C4-2B (cell line): ENCODE results near the gene NPAS4.

Experiments
- H3K27ac ChIP-seq: fragments of 450-650 bp; 2 replicates; pipeline ENCODE4 v1.5.1; 2017
- ZFX ChIP-seq: fragments of 450-650 bp; IDR thresholded peaks from 2 replicates; pipeline ENCODE4 v1.6.1; 2017
- TF ChIP-seq, protein P1 (sequence below): fragments of 450-650 bp; conservative IDR thresholded peaks from 2 replicates; pipeline ENCODE4 v1.5.1; 2017; ENCODE audit warnings: mild to moderate bottlenecking

The NPAS4 gene

DNA sequence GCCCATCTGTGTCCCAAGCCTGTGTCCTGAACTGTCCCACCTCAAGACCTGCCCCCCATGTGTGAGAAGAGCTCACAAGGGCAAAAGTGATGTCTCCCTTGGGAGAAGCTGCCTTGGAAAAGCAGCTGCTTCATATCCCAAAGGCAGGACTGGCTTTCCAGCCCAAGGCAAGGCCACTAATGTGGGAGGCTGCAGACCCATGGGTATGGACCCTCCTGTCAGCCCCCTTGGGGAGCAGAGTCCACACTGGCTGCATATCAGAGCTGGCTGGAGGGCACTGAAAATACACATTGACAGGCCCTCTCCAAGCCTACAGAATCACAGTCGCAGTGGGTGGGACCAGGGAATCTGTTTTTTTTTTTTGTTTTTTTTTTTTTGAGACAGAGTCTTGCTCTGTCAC, 48.6 kb downstream of the NPAS4 start:
- H3K27ac ChIP-seq = no peak overlapping the region

DNA sequence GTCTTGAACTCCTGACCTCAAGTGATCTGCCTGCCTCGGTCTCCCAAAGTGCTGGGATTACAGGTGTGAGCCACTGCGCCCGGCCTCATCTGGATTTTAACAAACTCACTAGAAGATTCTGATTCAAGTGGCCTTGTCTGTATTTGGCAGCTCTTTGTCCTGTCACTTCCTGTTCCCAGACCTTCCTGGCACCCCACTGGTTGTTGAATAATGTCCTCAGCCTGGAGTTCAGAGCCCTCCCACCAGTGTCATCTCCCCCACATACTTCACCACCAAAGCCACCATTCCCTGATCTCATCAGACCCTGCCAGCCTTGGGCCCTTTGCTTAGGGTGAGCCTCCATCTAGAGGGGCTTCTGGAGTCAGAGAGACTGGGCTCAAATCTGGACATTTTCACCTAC, 49.2 kb downstream of the NPAS4 start:
- H3K27ac ChIP-seq = no peak overlapping the region
- TF ChIP-seq ZFX = no peak
- TF ChIP-seq, protein P1, sequence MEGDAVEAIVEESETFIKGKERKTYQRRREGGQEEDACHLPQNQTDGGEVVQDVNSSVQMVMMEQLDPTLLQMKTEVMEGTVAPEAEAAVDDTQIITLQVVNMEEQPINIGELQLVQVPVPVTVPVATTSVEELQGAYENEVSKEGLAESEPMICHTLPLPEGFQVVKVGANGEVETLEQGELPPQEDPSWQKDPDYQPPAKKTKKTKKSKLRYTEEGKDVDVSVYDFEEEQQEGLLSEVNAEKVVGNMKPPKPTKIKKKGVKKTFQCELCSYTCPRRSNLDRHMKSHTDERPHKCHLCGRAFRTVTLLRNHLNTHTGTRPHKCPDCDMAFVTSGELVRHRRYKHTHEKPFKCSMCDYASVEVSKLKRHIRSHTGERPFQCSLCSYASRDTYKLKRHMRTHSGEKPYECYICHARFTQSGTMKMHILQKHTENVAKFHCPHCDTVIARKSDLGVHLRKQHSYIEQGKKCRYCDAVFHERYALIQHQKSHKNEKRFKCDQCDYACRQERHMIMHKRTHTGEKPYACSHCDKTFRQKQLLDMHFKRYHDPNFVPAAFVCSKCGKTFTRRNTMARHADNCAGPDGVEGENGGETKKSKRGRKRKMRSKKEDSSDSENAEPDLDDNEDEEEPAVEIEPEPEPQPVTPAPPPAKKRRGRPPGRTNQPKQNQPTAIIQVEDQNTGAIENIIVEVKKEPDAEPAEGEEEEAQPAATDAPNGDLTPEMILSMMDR = no peak

More for the DNA sequence above, 48.6 kb downstream of the NPAS4 start:
- no peak for TF ChIP-seq ZFX
- TF ChIP-seq, protein P1 = no peak

DNA sequence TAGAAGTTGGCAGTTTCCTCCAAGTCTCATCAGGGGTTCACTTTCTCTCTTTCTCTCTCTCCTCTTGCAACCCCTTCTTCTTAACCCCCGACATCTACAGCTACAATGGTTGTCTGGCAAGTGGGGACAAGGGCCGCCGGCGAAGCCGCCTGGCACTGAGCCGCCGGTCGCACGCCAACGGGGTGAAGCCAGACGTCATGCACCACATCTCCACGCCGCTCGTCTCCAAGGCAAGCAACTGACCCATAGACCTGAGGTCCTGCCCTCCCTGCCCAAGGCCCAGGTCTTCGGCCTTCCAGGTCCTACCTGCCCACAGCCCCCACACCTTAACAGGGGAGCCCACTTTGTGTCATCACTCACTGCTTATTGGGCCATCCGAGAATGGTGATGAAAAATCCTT, 50.3 kb downstream of the NPAS4 start:
- TF ChIP-seq ZFX = no peak
- TF ChIP-seq, protein P1 = no peak
- H3K27ac ChIP-seq = no peak overlapping the region

DNA sequence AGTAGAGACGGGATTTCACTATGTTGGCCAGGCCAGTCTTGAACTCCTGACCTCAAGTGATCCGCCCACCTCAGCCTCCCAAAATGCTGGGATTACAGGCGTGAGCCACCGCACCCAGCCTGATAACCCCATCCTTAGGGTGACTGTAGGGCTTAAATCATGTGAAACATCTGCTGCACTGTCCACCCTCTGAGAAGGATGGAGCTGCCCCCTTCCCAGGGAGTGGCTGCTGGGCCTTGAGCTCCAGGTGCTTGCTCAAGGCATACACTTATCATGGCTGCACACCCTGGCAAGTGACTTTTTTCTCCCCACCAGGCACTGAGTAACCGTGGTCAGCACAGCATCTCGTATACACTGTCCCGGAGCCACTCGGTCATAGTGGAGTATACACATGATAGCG, 51.2 kb downstream of the NPAS4 start:
- no peak overlapping the region for H3K27ac ChIP-seq
- no peak for TF ChIP-seq ZFX
- TF ChIP-seq, protein P1 = no peak

DNA sequence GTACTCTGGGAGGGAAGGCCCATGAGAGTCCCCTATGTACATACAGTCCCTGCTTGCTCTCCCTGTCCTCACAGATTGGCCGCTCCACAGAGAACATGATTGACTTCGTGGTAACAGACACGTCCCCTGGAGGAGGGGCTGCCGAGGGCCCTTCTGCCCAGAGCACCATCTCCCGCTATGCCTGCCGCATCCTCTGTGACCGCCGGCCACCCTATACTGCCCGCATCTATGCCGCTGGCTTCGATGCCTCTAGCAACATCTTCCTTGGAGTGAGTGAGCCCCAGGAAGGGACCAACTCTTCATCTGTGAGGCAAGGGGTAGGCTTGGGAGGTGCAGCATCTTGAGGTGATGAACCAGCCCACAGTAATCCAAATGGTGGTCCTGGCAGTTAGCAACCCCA, 52.3 kb downstream of the NPAS4 start:
- TF ChIP-seq, protein P1 = no peak
- no peak for TF ChIP-seq ZFX
- no peak overlapping the region for H3K27ac ChIP-seq

DNA sequence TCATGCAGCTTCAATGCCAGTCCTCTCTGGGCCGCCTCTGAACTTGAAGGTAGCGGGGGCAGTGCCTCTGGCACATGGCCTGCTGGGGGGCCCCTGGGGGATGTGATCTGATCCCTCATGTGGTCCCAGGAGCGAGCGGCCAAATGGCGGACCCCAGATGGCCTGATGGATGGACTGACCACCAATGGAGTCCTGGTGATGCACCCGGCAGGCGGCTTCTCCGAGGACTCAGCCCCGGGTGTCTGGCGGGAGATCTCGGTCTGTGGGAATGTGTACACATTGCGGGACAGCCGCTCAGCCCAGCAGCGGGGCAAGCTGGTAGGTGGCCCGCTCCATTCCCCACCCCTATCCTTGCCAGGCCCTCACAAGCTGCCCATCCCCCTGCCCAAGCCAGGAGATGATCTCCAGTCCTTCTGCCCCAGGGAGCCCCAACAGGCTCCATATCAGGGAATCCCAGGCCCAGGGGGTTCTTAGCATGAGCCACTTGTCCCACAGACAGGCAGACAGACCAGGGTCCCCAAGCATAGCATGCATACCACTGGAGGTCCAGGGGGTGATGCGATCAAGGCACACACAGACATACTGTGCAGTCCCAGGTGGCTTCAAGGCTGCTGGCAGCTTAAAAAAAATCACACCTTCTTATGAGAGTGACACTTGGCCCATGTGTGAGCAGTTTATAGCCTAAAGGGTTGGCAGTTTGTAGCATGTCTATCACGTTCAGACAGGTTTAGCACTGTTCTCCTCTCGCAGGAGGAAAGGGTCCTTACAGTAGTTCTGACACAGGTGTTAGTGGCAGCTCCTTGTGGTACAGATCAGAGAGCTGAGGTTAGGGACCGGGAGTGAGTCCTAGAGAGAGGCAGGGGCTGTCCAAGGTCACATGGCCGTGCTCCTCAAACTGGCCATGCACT, 53.0 kb downstream of the NPAS4 start:
- H3K27ac ChIP-seq = no peak overlapping the region
- TF ChIP-seq, protein P1 = no peak
- TF ChIP-seq ZFX = no peak

DNA sequence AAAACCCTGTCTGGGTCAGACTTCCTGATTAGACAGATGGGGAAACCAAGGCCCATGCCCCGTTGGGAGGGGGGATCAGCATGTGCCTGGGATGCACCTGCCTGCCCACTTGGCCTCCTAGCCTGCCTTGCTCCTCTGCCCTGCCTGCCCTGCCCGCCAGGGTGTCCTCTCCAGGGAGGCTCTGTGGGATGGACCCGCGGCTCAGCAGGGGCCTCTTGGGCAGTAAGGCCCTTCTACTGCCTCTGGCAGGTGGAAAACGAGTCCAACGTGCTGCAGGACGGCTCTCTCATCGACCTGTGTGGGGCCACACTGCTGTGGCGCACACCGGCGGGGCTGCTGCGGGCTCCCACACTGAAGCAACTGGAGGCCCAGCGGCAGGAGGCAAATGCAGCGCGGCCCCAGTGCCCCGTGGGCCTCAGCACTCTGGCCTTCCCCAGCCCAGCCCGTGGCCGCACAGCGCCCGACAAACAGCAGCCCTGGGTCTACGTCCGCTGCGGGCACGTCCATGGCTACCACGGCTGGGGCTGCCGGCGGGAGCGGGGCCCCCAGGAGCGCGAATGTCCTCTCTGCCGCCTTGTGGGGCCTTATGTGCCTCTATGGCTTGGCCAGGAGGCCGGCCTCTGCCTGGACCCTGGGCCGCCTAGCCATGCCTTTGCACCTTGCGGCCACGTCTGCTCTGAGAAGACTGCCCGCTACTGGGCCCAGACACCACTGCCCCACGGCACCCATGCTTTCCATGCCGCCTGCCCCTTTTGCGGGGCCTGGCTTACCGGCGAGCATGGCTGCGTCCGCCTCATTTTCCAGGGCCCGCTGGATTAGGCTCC, 54.7 kb downstream of the NPAS4 start:
- TF ChIP-seq, protein P1 = no peak
- no peak for TF ChIP-seq ZFX
- no peak overlapping the region for H3K27ac ChIP-seq
